HG03565 (cell line): Measurements from ENCODE around the gene BDH1.
"Not testable (repeated sequence)": the region's sequence is repeated elsewhere in the genome, so short reads cannot be mapped to it uniquely, and the experiment has no call there.

Source experiments
- ATAC-seq: cut with Tn5 transposase; IDR thresholded peaks from one replicate; pipeline ENCODE4 v1.9.1; 2021; ENCODE audit warnings: mild to moderate bottlenecking, moderate library complexity; ENCODE audit not compliant: unreplicated experiment

Gene BDH1

GRCh38 chr3:197555281-197556261 is at the start of gene BDH1:
TSS of gene BDH1 (minus strand) at chr3:197555968. CDS start at chr3:197546443, 9,525 bp downstream.
- peak; percentile 34 for ATAC-seq

- no peak for ATAC-seq
These were observed 47.7 kb upstream of the BDH1 start for GRCh38 chr3:197603317-197603933.

- ATAC-seq, result not testable (repeated sequence)
These were observed 46.6 kb upstream of the BDH1 start for GRCh38 chr3:197602351-197602750.

GRCh38 chr3:197601566-197601840 is 45.7 kb upstream of the BDH1 start:
- ATAC-seq, result not testable (repeated sequence)

GRCh38 chr3:197600796-197601565 is 45.2 kb upstream of the BDH1 start:
- ATAC-seq, result no peak

GRCh38 chr3:197599089-197599765 is 43.5 kb upstream of the BDH1 start:
- ATAC-seq, result peak; percentile 71

- no peak for ATAC-seq
These were observed 42.7 kb upstream of the BDH1 start for GRCh38 chr3:197598404-197598980.

- no peak for ATAC-seq
These were observed 41.6 kb upstream of the BDH1 start for GRCh38 chr3:197597335-197597734.

GRCh38 chr3:197595470-197596185 is 39.9 kb upstream of the BDH1 start:
- no peak for ATAC-seq

GRCh38 chr3:197593046-197593380 is 37.2 kb upstream of the BDH1 start:
- no peak for ATAC-seq

- ATAC-seq, result no peak
These were observed 36.7 kb upstream of the BDH1 start for GRCh38 chr3:197592361-197593045.

GRCh38 chr3:197591816-197592215 is 36.0 kb upstream of the BDH1 start:
- no peak for ATAC-seq

- no peak for ATAC-seq
These were observed 34.7 kb upstream of the BDH1 start for GRCh38 chr3:197590313-197590962.

- ATAC-seq, result no peak
These were observed 33.8 kb upstream of the BDH1 start for GRCh38 chr3:197589545-197589944.

- not testable (repeated sequence) for ATAC-seq
These were observed 31.0 kb upstream of the BDH1 start for GRCh38 chr3:197586768-197587167.

GRCh38 chr3:197586181-197586580 is 30.4 kb upstream of the BDH1 start:
- no peak for ATAC-seq

- no peak for ATAC-seq
These were observed 29.0 kb upstream of the BDH1 start for GRCh38 chr3:197584733-197585132.

GRCh38 chr3:197583371-197583770 is 27.6 kb upstream of the BDH1 start:
- ATAC-seq, result no peak

- no peak for ATAC-seq
These were observed 24.5 kb upstream of the BDH1 start for GRCh38 chr3:197580253-197580691.
